ENCODE results near the gene STING1.
"Not testable (repeated sequence)": the region's sequence is repeated elsewhere in the genome, so short reads cannot be mapped to it uniquely, and the experiment has no call there.

The STING1 gene

DNA sequence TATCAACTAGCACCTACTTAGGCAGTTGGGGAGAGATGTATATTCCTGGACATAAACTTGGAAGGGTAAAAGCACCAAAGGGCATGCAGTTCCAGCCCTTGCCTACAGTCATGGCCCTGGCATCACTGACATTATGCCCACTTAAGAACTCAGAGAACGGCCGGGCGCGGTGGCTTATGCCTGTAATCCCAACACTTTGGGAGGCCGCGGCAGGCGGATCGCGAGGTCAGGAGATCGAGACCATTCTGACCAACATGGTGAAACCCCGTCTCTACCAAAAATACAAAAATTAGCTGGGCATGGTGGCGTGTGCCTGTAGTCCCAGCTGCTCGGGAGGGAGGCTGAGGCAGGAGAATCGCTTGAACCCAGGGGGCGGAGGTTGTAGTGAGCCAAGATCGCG lies 42.1 kb downstream of the STING1 start:
- DNase-seq: not testable (repeated sequence)

DNA sequence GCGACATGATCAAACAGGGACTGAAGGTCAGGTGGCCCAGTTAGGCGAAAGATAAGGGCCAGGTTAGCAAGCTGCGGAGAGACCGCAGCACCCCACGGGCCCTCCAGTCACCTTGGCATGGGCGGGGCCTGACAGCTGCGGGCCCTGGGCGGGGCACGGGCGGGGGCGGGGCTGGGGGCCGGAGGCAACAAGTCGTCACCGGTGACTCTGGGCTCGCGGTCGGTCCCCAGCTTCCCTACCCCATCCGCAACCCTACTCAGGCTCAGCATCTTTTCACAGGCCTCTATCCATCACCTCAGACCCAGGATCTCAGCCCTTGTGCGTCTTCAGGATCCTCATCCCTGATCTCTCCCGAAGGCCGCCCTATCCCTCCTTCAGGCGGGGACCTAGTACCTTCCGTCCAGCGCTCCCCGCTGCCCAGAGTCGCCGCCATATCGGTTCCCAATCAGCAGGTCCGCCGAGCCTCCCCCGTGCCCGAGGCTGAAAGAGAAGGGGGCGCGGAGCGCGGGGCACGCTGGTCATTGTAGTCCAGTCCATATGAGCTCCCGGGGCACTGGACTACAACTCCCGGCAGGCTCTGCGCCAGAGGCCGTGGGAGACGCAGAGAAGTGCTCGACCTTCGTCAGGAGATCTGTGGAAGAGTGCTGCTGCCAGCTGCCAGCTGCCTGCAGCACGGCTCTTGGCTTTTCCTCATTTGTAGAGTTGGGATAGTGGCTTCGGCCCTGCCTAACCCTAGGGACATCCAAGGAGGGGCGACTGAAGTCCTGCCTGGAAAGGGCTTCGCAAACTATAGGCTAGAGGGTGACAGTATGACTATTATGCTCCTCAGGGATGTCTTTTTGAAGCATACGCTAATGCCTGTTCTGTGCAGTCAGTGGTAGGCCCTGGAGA lies 43.3 kb downstream of the STING1 start, which contains the start of gene DNAJC18:
TSS of gene DNAJC18 (minus strand) at position 513 of the 891 bp plus-strand sequence. CDS start at position 433, 80 bp downstream.
- peak; percentile 56 to 98 (median 90) for DNase-seq

DNA sequence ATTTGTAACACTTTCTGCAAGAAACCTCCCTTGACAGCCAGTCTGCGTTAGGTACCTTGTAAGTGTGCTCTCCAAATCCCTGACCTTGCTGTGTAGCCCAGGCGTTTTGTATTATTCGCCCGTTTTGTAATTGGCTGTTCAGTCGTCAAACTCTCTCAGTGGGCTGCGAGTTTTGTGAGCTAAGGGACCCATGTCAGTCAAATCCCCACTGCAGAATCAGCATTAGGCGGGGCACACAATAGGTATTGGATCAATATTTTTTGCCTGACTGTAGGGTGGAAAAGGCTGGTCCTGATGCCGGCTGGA lies 43.9 kb downstream of the STING1 start:
- peak in 2 of 51 donors; percentile 33 to 64 for DNase-seq

DNA sequence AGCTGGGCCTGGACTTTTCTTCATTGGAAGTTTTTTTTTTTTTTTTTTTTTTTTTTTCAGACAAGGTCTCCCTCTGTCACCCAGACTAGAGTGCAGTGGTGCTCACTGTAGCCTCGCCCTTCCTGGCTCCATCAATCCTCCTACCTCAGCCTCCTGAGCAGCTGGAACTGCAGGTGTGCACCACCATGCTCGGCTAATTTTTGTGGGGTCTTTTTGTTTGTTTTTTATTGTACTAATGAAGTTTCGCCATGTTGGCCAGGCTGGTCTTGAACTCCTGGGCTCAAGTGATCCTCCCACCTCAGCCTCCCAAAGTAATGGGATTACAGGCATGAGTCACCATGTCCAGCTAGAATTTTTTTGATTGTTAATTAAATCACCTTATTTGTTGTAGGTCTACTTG lies 46.9 kb downstream of the STING1 start:
- DNase-seq: no peak

DNA sequence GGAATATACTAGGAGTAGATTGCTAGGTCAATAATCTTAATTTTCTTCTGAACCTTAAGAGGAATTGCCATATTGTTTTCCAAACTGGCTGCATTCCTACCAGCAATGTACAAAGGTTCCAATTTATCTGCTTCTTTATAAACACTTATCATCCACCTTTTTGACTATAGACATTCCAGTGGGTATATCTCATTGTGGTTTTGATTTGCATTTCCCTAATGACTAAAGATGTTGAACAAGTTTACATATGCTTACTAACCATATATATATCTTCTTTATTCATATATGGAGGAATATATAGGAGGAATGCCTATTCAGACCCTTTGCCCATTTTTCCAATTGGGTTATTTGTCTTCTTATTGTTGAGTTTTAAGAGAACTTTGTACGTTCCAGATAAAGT lies 50.9 kb downstream of the STING1 start:
- no peak for DNase-seq

DNA sequence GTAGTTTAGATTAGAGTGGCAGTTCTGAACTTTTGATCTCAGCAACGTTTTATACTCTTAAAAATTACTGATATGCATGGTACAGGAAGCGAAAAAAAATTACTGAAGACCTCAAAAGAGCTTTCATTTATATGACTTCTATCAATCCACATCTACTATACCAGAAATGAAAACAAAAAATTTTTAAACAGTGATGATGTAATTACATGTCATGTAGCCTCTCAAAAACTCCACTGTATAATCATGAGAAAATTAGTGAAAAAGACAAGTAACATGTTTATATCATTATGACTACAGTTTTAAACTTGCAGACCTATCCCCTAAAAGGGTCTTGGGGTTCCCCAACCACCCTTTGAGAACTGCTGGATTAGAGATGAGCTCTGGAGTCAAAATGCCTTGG lies 52.5 kb downstream of the STING1 start:
- DNase-seq: no peak

DNA sequence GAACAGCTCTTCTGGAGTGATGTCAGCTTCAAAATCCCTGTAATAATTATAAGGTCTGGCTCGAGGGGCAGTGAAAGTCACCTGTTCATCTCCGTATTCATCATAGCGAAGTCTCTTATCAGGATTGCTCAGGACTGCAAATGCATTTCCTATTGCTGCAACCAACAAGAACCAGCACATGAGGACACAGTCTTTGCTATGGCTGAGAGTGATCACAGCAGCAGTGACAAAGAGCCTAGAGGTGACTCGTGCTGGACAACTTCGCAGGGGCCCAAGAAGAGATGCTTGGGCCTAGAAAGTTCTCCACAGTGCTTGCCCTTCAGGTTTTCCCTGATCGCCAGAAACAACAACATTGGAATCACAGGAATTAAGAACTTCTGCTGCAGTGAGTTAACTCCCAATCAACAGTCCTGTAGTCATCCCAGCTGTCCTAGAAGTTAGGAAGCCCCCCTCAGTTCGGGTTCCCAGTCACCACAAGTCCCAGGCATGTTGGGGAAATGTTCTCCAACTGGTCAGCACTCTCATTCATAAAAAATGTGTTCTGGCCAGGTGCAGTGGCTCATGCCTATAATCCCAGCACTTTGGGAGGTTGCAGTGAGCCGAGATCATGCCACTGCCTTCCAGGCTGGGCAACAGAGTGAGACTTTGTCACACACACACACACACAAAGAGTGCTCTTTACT lies 56.2 kb downstream of the STING1 start:
- no peak for DNase-seq

Data from hypothalamus (tissue), 51 donors.